Mesenteric fat pad (tissue), 1 donor: ENCODE measurements around the gene OR9Q1. TPM values are rescaled to one million over a fixed set of nuclear protein-coding genes. Genes with fewer than 3 reads are reported as not detected.
"Not testable (repeated sequence)": the region's sequence is repeated elsewhere in the genome, so short reads cannot be mapped to it uniquely, and the experiment has no call there.

Experiments
- DNase-seq: peaks from one replicate; pipeline ENCODE4 v3.0.0-alpha.2; 2020; ENCODE audit warnings: low spot score
- long read RNA-seq: library from polyadenylated mRNA; unstranded; transcript quantifications from one replicate; pipeline ENCODE4 v2.0.0, GENCODE V29; 2020
- total RNA-seq: library from RNA; stranded (reverse); fragmentation: NEBNext Ultra II Directional; extraction: Animal tissue kit (Norgen Biotek cat#: 25700); gene quantifications from one replicate; pipeline ENCODE4 v1.2.1, GENCODE V29; 2021
- donor health status: DM: yes; HTN: yes; CAD: no.

The OR9Q1 gene
- not detected for total RNA-seq
- long read RNA-seq: 0 reads

GRCh38 chr11:58023435-58023931 lies at the start of gene OR9Q1:
TSS of gene OR9Q1 (plus strand) at chr11:58023881. CDS start at chr11:58179445, 155,564 bp downstream.
- DNase-seq: no peak

GRCh38 chr11:57974132-57974531 lies 49.5 kb upstream of the OR9Q1 start:
- DNase-seq: no peak

- no peak for DNase-seq
Measured at GRCh38 chr11:57974848-57975601, 48.7 kb upstream of the OR9Q1 start.

GRCh38 chr11:57977709-57978108 lies 46.0 kb upstream of the OR9Q1 start:
- no peak for DNase-seq

GRCh38 chr11:57978686-57979531 lies 44.8 kb upstream of the OR9Q1 start:
- DNase-seq: no peak

GRCh38 chr11:57979532-57980079 lies 44.1 kb upstream of the OR9Q1 start:
- DNase-seq: no peak

GRCh38 chr11:57980201-57980600 lies 43.5 kb upstream of the OR9Q1 start:
- DNase-seq: no peak

GRCh38 chr11:57981536-57981935 lies 42.1 kb upstream of the OR9Q1 start:
- DNase-seq: no peak

GRCh38 chr11:57982776-57983175 lies 40.9 kb upstream of the OR9Q1 start:
- no peak for DNase-seq

- no peak for DNase-seq
Measured at GRCh38 chr11:57983191-57983590, 40.5 kb upstream of the OR9Q1 start.

- not testable (repeated sequence) for DNase-seq
Measured at GRCh38 chr11:57999523-57999922, 24.2 kb upstream of the OR9Q1 start.

GRCh38 chr11:58000021-58000420 lies 23.7 kb upstream of the OR9Q1 start:
- not testable (repeated sequence) for DNase-seq

GRCh38 chr11:58000699-58001098 lies 23.0 kb upstream of the OR9Q1 start:
- DNase-seq: no peak

GRCh38 chr11:58003036-58003435 lies 20.6 kb upstream of the OR9Q1 start:
- DNase-seq: no peak

- DNase-seq: no peak
Measured at GRCh38 chr11:58003591-58003990, 20.1 kb upstream of the OR9Q1 start.

GRCh38 chr11:58004664-58005063 lies 19.0 kb upstream of the OR9Q1 start:
- DNase-seq: no peak

- DNase-seq: no peak
Measured at GRCh38 chr11:58006940-58007339, 16.7 kb upstream of the OR9Q1 start.

- DNase-seq: no peak
Measured at GRCh38 chr11:58011771-58012170, 11.9 kb upstream of the OR9Q1 start.

- no peak for DNase-seq
Measured at GRCh38 chr11:58024601-58025091, 965 bp downstream of the OR9Q1 start.

GRCh38 chr11:58027341-58027740 lies 3.7 kb downstream of the OR9Q1 start:
- no peak for DNase-seq

GRCh38 chr11:58028687-58029411 lies 5.2 kb downstream of the OR9Q1 start:
- DNase-seq: no peak
